GM12875 (cell line): ENCODE results near the gene PDGFA.
"Not testable (repeated sequence)": the region's sequence is repeated elsewhere in the genome, so short reads cannot be mapped to it uniquely, and the experiment has no call there.

Experiments used
- H3K4me3 ChIP-seq: one replicate; pipeline ENCODE4 v1.5.1; 2011; ENCODE audit warnings: low read depth, low read length, control low read depth
- CTCF ChIP-seq: IDR thresholded peaks from 2 replicates; pipeline ENCODE4 v1.5.1; 2011; ENCODE audit warnings: low read depth, mild to moderate bottlenecking, control low read depth, inconsistent platforms, low read length, moderate library complexity, borderline replicate concordance; ENCODE audit not compliant: insufficient read depth

The PDGFA gene

GRCh38 chr7:556837-557557 is 37.4 kb upstream of the PDGFA start:
- no peak overlapping the region for H3K4me3 ChIP-seq
- TF ChIP-seq CTCF = no peak

GRCh38 chr7:556291-556826 is 36.7 kb upstream of the PDGFA start:
- no peak overlapping the region for H3K4me3 ChIP-seq
- TF ChIP-seq CTCF = no peak

DNA sequence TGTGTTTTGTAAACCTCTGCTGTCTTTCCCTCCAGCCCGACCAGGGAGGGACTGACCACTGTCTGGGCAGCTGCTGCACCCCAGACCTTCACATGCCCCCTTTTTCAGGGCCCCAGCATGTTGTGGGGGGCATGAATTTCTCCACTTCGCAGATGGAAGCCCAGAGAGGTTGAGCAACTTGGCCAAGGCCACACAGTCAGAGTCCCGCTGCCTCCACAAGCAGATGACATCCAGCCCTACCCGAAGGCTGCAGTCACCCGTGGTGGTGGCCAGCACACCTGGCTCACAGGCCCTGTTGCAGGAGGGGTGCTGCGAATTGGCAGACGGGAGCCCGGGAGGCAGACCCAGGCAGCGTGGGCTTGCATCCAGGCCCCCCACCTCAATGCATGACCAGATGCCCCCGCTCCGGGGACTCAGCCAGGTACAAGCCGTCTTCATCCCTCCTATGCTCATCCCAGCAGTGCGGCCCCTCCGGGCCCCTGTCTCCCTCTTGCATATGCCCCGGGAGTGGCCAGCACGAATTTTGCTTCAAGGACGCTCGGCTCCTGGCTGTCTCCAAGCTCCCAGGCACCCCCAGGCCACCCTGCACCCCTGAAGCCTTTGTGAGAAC is 36.0 kb upstream of the PDGFA start:
- TF ChIP-seq CTCF = no peak
- no peak overlapping the region for H3K4me3 ChIP-seq

GRCh38 chr7:553636-554111 is 34.0 kb upstream of the PDGFA start:
- no peak for TF ChIP-seq CTCF

DNA sequence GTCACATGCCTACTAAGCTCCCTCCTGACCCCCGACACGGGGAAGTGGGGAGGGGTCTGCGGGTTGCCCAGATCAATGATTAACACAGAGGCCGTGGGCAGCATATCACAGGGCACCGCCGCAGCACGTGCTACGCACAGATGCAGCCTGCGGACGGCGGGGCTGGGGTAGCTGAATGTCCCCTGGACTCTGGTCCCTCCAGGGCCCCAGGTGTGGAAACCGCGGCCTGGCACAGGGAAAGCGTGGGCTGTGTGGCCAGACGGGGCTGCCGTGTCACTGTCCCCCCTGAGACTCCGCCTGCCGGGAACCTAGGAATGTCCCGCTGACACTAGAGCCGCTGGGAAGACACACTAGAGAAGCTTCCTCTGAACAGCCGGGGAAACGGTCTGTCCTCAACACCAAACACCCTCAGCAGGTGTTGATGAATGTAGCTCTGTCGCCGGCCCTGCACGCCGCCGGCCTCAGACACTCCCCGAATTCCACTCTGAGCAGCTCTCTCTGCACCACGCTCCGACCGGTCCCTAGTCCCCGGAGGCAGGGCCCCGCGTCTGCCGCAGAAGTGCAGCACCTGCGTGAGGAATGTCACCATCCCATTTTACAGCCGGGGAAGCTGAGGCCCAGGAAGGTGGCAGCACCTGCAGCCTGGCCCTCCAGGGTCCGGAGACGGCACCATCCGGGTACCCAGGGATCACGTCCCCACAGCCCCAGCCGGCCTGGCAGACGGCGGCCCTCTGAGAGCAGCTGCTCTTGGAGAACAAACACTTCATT is 33.4 kb upstream of the PDGFA start:
- no peak for TF ChIP-seq CTCF

More at GRCh38 chr7:553636-554111, 34.0 kb upstream of the PDGFA start:
- H3K4me3 ChIP-seq = no peak overlapping the region

GRCh38 chr7:552151-552867 is 32.7 kb upstream of the PDGFA start:
- H3K4me3 ChIP-seq = not testable (repeated sequence)

More for the DNA sequence above, 33.4 kb upstream of the PDGFA start:
- no peak overlapping the region for H3K4me3 ChIP-seq

DNA sequence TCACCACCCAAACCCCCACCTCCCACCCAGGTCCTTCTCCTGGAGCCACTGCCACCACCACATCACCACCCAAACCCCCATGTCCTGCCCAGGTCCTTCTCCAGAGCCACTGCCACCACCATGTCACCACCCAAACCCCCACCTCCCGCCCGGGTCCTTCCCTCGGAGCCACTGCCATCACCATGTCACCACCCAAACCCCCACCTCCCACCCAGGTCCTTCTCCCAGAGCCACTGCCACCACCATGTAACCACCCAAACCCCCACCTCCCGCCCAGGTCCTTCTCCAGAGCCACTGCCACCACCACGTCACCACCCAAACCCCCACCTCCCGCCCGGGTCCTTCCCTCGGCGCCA is 31.9 kb upstream of the PDGFA start:
- not testable (repeated sequence) for H3K4me3 ChIP-seq
